ENCODE measurements around the gene CRADD. TPM values are rescaled to one million over a fixed set of nuclear protein-coding genes. Genes with fewer than 3 reads are reported as not detected.

CRADD gene
- total and polyA plus RNA-seq, 10 donors = 5.5 to 58.7 (median 18.8) TPM

DNA sequence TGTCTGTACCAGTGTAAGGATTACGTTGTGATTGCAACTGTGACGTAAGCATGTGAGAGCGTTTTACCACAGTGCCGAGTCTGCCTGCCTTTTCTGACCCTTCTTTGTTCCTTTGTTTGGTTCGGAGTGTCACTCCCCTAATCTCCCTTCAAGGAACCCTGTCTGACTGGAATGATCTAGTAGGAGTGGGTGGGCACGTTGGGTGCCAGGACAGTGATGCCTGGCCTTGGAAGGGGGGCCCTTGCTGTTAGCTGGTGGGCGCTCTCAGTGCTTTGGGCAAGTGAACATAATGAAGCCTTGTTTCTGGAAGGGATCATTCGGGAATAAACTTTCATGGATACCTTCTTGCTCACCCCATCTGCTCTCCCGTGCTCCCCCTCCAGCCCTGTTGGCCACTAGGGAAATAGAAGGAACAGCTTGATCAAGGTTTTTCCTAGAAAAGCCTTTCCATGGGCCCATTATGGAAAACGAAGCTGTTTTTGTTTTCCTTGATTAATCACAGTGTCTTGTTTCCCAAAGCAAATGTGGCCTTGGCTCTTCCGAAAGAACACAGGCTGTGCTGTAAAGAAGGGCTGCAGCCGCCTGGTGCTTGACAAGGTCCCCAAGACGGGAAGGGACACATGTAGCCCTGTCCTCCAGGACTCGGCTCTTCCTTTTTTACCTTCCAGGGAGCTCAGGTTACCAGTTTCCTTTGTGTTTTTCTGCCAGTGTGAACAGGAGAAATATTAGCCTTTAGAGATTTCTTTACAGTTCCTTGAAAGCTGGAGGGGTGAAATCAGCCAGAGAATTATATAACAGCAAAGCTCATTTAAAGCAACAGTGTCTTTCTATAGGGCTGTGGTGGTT, 215.5 kb downstream of the CRADD start:
- no peak for DNase-seq
- intact Hi-C loops (cut with DNase I; ENCODE audit: low total_unique reads) = no loop called here
- 68 to 81% (median 78%) methylated on average over 14 of the region's 14 CpGs for WGBS, 5 donors
- TF ChIP-seq POLR2AphosphoS5 (IDR thresholded peaks at IDR 0.05) = no peak
- peaks cover 0 to 13% (median 5%) of the 10 kb centered on the region in 6 donors for H3K4me1 ChIP-seq
- no peaks in the 10 kb centered on the region for H3K27me3 ChIP-seq (replicated peaks in 1 of 7)
- peak overlapping the region in 1 of 8 donors; percentile 22 for H3K27ac ChIP-seq
- H3K4me3 ChIP-seq = no peak overlapping the region
- no peaks in the 10 kb centered on the region for H3K36me3 ChIP-seq
- H3K9me3 ChIP-seq = no peaks in the 10 kb centered on the region

DNA sequence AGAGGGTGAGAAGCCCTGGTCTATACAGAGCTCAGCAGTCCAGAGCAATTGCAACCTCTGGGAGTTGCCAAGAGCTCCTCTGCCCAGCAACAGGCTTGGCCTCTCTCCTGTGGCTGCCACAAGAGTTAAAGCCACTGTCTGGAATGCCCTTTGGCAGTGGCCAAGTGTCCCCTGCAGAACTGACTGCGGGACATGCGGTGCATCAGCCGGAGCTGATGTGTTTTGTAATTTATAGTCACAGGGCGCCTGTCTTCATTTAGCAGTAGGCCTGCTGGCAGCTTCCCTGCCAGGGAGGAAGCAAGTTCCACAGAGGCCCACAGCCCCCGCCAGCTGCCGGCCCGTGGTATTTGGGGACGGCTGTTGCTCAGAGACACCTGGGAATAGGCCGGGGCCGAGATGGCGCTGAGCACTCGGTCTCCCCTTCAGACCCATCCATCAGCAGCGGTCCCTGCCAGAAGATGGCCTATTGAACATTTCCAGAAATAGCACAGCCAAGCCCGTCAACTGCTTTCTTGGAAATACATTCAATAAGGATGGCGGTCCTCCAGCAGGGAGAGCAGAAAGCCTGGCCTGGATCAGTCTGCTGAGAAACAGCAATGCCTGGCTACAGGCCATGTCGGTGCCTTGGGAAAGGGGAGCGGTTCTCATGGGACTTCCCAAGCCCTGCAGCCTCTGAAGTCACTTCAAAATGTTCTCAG, 217.4 kb downstream of the CRADD start:
- no peaks in the 10 kb centered on the region for H3K36me3 ChIP-seq
- H3K4me1 ChIP-seq = peaks cover 0 to 13% (median 5%) of the 10 kb centered on the region in 6 donors
- no peaks in the 10 kb centered on the region for H3K9me3 ChIP-seq
- TF ChIP-seq POLR2A (IDR thresholded peaks at IDR 0.05) = no peak
- TF ChIP-seq POLR2AphosphoS5 (IDR thresholded peaks at IDR 0.05) = peak; percentile 42 to 60 (median 49)
- no peak overlapping the region for H3K4me3 ChIP-seq
- intact Hi-C loops (cut with DNase I; ENCODE audit: low total_unique reads) = no loop called here
- WGBS, 5 donors = 28 to 42% (median 38%) methylated on average over 14 to 17 of the region's 17 CpGs
- DNase-seq = peak; percentile 78
- peak overlapping the region in 7 of 8 donors; percentile 28 to 65 (median 39) for H3K27ac ChIP-seq
- no peaks in the 10 kb centered on the region for H3K27me3 ChIP-seq (replicated peaks in 1 of 7)

DNA sequence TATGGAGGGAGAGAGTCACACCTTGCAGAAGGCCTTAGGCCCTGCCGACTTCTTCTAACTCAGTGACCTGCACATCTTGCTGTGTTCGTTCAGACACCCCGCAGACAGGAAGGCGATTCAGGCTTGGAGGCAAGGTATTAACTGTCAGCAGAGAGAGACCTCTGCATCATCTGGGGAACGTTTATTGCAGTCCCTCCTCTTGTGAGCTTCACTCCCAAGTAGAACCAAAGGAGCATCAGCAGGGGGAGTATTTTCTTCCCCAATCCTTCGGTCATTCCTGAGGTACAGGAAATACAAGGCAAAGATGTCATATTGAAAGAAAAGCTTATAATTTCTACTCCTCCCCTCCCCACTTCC, 217.9 kb downstream of the CRADD start:
- intact Hi-C loops (cut with DNase I; ENCODE audit: low total_unique reads) = no loop called here
- no peaks in the 10 kb centered on the region for H3K9me3 ChIP-seq
- DNase-seq = no peak
- no peaks in the 10 kb centered on the region for H3K36me3 ChIP-seq
- peaks cover 0 to 13% (median 5%) of the 10 kb centered on the region in 6 donors for H3K4me1 ChIP-seq
- H3K27me3 ChIP-seq (replicated peaks in 1 of 7) = no peaks in the 10 kb centered on the region
- TF ChIP-seq, protein P1, sequence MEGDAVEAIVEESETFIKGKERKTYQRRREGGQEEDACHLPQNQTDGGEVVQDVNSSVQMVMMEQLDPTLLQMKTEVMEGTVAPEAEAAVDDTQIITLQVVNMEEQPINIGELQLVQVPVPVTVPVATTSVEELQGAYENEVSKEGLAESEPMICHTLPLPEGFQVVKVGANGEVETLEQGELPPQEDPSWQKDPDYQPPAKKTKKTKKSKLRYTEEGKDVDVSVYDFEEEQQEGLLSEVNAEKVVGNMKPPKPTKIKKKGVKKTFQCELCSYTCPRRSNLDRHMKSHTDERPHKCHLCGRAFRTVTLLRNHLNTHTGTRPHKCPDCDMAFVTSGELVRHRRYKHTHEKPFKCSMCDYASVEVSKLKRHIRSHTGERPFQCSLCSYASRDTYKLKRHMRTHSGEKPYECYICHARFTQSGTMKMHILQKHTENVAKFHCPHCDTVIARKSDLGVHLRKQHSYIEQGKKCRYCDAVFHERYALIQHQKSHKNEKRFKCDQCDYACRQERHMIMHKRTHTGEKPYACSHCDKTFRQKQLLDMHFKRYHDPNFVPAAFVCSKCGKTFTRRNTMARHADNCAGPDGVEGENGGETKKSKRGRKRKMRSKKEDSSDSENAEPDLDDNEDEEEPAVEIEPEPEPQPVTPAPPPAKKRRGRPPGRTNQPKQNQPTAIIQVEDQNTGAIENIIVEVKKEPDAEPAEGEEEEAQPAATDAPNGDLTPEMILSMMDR (IDR thresholded peaks at IDR 0.05 in 8 of 11, conservative IDR thresholded peaks at IDR 0.05 in 3 of 11) = no peak
- TF ChIP-seq POLR2A (IDR thresholded peaks at IDR 0.05) = no peak
- no peak for TF ChIP-seq POLR2AphosphoS5 (IDR thresholded peaks at IDR 0.05)
- H3K27ac ChIP-seq = peak overlapping the region in 6 of 8 donors; percentile 28 to 65 (median 42)
- 36 to 52% (median 44%) methylated on average over 5 to 6 of the region's 6 CpGs for WGBS, 5 donors
- no peak overlapping the region for H3K4me3 ChIP-seq

DNA sequence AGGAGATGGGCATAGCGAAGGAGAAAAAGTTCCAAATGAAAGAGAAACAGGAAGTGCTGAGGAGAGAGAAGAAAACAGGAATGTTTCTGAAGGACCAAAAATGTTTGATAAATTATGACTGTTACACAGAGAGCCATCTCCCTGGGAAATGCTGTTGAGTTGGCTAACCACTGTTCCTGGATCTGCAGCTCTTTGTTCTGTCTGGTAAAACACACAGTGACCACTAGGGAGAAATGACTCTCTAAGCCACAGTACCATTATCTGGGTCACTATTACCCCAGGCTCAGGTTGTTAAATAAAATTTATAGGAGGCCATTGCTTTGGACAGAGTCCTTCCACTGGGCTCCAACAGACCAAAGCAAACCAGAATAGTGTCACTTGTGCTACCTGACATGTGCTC, 219.3 kb downstream of the CRADD start:
- Histone ChIP-seq H3K36me3 (no peaks in the 10 kb centered on the region), H3K9me3 (no peaks in the 10 kb centered on the region), H3K27me3 (replicated peaks in 1 of 7) (no peaks in the 10 kb centered on the region), H3K4me3 (no peak overlapping the region), H3K27ac (no peak overlapping the region), H3K4me1 (peaks cover 0 to 13% (median 5%) of the 10 kb centered on the region in 6 donors)
- intact Hi-C loops (cut with DNase I; ENCODE audit: low total_unique reads) = no loop called here
- WGBS, 5 donors = 76 to 92% (median 84%) methylated on average over 1 of the region's 1 CpG
- DNase-seq = no peak
- TF ChIP-seq, protein P1 (IDR thresholded peaks at IDR 0.05 in 8 of 11, conservative IDR thresholded peaks at IDR 0.05 in 3 of 11) = no peak
- TF ChIP-seq POLR2AphosphoS5 (IDR thresholded peaks at IDR 0.05) (no peak), POLR2A (IDR thresholded peaks at IDR 0.05) (no peak)

DNA sequence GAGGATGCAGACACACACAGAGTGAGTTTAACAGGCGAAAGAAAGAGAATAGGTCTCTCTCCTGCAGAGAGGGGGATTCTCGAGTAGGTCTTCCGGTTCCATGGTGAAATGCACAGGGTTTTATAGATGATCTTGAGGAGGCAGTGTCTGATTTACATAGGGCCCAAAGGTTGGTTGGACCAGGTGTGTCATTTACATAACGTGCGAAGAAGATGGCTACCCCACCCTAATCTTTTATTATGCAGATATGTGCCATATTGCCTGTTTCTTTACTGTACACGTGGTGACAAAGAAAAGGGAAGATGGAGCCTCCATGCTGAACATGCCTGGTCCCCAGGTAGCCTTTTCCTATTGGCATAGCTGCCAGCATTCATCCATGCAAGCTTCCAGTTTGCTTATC, 219.8 kb downstream of the CRADD start:
- TF ChIP-seq POLR2A (IDR thresholded peaks at IDR 0.05) (no peak), POLR2AphosphoS5 (IDR thresholded peaks at IDR 0.05) (no peak)
- TF ChIP-seq, protein P1 (IDR thresholded peaks at IDR 0.05 in 8 of 11, conservative IDR thresholded peaks at IDR 0.05 in 3 of 11) = no peak
- no peak for DNase-seq
- intact Hi-C loops (cut with DNase I; ENCODE audit: low total_unique reads) = no loop called here
- H3K4me1 ChIP-seq = peaks cover 0 to 13% (median 5%) of the 10 kb centered on the region in 6 donors
- H3K36me3 ChIP-seq = no peaks in the 10 kb centered on the region
- H3K4me3 ChIP-seq = no peak overlapping the region
- WGBS, 5 donors = 87 to 94% (median 89%) methylated on average over 6 of the region's 6 CpGs
- peaks cover 0 to under 1% (median 0%) of the 10 kb centered on the region in 8 donors for H3K9me3 ChIP-seq
- H3K27ac ChIP-seq = no peak overlapping the region
- H3K27me3 ChIP-seq (replicated peaks in 1 of 7) = no peaks in the 10 kb centered on the region
